GM21529 (cell line): Measurements from ENCODE around the gene TACC3.

Source experiments
- ATAC-seq: cut with Tn5 transposase; IDR thresholded peaks from one replicate; pipeline ENCODE4 v1.9.1; 2021; ENCODE audit not compliant: unreplicated experiment

The TACC3 gene

DNA sequence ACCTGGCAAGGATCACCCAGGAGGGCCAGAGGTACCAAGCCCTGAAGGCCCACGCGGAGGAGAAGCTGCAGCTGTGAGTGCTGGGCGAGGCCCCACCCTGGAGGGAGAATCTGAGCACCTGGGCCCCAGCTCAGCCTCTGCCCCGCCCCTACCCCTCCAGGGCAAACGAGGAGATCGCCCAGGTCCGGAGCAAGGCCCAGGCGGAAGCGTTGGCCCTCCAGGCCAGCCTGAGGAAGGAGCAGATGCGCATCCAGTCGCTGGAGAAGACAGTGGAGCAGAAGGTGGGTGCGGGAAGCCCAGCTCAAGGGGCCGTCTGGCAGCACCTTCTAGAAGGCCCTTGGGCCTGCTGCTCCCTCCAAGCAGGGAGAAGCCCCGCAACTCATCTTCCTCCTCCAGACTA, 23.2 kb downstream of the TACC3 start:
- ATAC-seq, result no peak

DNA sequence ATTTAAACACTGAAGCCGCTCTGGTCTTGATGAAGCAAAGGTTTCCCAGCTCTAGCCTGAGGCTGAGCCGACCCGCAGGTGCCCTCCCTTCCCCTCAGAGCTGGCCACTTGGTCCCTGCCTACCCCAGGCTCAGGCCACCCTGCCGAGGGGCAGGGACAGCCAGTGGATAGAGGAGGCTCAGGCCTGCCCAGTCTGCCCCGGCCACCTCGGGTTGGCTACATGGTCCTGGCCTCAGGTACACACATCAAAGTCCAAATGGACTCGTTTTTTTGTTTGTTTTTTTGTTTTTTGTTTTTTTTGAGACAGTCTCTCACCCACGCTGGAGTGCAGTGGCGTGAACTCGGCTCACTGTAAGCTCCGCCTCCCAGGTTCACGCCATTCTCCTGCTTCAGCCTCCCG, 23.8 kb downstream of the TACC3 start:
- no peak for ATAC-seq

DNA sequence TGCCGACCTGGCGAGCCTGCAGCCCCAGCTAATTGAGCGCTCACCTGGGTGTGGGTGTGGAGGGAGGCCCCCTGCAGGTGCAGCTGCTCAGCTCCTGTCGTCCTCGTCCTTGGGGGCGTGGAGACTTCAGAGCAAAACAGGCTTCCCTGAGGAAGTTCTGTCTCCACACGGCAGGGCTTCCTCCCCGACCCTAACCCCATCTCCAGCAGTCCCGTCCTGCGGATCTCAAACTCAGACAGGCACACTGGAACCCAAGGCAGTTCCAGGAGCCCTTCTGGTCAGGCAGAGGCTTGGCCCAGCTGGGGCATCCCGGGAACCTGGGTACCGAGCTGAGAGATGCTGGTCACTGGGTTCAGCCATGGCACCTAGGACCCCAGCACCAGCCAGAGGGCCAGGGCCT, 24.4 kb downstream of the TACC3 start:
- no peak for ATAC-seq

DNA sequence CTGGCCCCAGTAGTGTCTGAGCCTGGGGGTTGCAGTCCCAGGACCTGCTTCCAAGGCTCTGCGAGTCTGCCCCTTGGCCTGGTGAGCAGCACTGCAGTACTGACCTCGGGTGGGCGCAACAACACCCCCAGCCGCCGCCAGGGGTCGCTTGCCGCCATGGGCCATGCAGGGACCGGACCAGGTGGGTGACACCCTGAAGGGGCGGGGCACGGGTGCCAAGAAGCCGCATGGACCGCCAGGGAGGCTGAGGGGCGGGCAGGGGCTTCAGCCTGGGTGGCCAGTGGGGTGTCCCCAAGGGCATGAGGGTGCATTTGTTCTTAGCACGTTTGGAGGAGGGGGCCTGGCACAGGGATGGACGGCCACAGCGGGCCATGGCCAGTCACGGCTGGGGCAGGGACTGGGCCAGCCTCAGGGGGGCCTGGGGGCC, 25.0 kb downstream of the TACC3 start:
- no peak for ATAC-seq

DNA sequence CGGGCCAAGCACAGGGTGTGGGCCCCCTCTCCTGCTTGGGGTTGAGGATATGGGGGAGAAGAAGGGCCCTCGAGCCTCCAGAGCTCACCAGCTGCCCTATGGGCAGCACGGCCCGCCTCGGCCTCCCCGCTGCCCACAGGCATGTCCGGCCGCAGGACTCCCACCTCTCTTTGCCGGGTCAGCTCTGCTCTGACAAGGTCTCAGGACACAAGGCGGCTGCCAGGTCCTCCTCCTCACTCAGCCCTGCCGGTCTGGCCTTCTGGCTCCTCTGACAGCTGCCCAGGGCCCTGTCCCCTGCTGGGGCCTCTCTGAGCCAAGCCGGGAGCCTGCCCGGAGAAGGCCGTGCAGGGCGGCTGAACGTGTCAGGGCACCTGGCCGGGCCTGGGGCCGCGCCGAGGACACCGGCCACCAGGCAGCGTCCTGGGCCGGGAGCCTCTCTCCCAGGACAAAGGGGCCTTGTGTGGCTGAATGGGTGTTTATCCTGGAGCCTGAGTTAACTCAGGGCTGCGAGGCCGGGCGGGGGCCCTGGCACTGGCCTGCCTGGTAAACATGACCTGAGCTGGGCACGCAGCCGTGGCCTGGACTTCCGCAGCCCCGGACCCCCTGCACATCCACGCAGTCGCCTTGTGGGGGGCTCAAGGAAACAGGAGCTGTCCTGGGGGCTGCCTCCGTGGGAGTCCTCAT, 25.7 kb downstream of the TACC3 start:
- no peak for ATAC-seq

DNA sequence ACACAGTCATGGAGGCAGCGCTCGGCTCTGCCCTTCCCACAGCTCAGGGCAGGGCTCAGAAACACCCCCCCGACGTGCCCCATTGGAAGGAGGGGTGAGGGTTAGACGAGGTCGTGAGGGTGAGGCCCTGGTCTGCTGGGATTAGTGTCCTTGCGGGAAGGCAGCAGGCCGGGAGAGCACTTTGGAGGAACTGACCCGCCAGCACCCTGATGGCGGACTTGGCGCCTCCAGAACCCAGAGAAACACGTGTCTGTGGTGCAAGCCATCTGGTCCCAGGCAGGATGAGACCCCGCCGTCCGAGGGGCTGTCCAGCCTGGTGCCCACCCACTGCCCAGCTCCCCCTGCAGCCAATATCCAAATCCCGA, 26.3 kb downstream of the TACC3 start:
- ATAC-seq, result no peak

DNA sequence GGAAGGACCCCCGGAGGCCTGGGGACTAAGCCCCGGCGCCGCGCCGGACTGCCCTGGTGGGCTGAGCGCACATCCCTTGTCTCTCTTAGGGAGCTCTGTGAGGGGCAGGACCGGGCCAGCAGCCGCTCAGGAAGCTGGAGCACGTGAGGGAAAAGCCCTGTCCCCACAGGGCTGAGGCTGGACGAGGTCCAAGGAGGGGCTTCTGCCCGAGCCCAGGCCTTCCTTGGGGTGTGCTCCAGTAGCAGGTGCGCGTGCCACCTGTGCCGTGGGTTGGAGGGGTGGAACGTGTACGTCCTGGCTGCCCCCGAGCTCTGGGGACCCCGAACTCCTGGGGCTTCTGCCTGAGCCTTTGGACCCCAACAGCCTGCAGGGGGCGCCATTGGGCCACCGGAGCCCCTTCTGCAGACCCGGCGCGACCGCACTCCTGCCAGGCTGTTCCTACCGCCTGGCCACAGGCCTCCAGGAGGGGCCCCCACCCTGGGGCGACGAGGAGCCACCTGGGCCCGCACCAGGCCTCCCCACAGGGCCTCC, 27.2 kb downstream of the TACC3 start:
- no peak for ATAC-seq

DNA sequence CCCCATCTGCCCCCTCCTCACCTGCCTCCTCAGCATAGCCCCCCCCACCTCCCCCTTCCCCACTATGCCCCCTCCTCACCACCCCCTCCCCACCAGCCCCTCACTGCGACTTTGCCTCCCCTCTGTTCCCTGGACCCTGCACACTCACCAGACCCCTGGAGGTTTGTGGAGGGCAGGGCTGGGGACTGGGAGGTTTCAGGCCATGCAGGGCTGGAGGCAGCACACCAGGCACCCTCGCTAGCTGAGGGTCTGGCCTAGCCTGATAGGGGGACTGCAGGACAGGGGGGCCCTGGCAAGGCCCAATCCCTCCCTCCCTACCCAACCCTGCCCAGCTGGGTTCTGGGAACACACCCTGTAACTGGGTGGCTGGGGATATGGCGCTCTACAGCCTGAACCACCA, 28.0 kb downstream of the TACC3 start:
- ATAC-seq, result no peak

DNA sequence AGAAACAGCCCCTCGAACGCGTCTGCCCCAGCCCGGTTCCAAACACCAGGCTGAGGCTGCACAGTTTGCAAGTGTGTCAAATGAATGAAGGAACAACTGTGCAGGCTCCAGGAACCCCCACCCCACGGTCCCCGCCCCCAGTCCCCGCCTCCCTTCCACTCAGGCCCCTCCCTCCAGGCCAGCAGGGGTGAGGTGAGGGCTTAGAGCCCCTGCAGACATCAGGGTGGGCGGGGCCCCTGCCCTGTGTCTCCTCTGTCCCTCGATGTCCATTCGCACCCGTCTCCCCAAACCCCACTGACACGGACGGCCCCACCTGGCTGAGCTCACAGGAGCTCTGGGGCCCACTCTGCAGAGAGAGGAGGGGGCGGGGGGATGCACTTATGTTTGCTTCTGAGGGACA, 28.5 kb downstream of the TACC3 start:
- ATAC-seq, result no peak

DNA sequence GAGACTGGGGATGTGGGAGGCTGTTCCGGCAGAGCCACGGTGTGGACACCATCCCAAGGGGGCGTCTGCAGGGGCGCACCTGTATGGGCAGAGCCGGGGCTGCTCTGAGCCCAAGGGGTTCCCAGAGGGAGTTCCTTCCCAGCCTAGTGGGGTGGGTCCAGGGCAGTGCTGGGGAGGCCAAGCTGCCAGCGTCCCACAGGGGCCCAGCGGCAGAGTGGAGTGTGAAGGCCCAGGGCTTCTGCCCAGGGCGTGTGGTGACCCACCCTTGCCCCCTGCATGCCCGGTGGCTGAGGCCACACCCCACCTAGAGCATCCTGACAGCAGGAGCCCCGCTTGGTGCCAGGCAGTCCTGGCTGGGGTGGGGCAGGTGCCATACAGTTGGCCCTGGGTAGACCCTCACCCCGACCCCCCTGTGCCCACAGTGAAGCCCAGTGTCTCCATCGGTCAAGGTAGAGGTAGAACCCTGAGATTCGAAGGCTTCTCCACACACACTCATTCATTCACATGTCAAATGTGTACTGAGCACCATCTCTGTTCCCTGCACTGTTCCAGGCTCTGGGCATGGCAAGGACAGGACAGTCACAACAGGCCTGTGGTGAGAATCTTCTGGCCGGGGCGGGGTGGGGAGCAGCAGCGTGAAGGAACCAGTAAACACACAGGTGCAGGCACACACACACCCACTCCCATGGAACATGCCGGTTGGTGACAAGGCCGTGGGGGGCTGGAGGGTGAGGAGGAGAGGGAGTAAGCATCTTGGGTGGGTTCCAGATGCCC, 29.2 kb downstream of the TACC3 start:
- ATAC-seq, result no peak

DNA sequence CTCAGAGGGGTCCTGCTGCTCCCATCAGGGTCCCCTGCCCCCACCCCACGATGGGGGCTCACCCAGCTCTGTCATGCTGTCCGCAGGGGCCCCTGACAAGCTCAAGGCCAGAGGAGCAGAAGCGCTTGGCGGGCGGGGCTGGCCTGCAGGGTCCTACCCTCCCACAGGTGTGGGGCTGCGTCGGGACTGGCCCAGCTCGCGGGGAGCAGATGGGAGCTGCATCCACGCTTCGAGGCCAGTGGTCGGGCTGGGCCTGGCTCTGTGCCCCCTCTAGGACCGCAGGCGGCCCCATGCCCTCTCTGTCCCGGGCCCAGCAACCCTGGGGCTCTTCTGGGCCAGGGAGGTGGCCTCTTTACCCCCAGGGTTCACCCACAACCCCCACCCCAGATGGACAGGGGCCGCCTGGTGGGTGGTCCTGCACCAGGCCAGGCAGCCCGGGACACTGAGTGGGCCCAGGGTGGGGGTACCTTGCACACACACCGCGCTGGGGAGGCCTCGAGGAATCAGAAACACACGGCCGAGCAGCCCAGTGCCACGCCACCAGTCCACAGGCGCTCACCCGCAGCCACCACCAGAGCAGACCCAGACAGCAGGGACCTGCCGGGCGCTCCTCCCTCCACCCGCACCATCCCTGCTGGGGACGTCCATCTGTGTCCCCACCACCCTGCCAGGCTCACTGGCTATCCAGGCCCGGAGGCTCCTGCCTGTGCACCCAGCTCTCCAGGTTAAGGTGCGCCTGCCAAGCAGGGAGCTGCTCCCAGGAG, 30.0 kb downstream of the TACC3 start:
- ATAC-seq, result no peak

DNA sequence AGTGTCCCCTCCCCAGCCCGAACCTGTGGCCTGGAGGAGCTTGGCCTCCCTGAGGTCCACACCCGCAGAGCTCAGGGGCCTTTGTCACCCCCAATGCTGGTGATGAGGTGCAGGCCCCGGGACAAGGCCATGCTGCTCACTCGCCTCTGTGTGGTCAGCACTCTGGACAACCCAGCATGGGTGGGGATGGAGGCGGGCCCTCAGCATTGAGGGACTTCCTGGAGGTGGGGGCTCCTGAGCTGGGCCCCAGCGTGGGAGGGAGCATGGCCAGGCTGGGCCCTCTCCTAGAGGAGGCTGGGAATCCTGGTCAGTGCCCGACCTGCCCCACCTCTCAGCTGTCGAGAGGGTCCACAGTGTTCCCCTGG, 30.6 kb downstream of the TACC3 start:
- ATAC-seq, result no peak

DNA sequence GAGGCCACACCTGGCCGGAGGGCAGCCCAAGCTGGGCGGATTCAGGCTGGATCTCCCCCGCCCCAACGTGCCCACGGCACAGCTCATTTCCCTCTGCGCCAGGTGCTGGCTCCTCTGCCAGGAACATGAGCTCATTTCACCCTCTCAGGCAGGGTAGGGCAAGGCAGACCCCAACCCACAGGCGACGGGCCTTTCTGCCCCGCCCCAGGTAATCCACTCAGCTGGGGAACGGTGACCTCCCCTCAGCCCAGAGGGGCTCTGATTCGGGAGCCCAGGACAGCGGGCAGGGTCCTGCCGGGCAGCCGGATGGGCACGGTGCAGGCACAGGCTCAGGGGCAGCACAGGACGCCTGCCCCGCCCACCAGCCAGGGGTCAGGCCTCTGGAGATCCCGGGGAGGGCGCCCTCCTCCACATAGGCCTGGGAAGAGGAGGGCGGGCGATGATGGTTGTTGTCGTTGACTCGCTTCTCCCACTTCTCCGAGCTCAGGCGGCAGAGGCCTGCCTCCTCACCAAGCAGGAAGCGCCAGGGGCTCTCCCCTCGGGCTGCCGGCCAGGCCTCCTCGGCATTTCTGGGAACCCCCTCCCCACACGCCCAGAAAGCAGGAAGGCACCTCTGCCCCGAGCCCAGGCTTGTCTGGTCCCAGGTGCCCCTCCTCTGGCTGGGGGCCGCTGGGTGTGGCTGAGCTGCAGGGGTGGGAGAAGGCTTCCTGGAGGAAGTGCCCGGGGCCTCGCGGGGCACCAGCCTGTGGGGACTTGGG, 31.1 kb downstream of the TACC3 start:
- ATAC-seq, result no peak

DNA sequence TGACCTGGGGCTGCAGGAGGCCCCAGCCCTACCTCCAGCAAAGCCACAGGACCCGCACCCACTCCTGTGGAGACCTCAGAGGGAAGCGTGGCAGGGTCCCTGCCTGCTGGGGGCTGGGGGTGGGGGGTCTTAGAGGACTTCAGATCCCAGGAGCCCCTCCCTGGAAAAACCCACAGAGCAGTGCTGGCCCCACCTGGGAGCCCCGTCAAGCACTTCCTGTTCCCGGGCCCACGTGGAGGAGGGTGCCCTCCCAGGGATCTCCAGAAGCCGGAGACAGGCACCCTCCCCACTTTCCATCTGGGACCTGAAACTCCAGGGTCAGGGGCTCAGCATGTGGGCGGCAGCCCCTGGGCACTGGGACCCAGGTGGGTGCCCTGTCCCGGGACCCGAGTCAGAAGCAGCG, 32.0 kb downstream of the TACC3 start:
- no peak for ATAC-seq

DNA sequence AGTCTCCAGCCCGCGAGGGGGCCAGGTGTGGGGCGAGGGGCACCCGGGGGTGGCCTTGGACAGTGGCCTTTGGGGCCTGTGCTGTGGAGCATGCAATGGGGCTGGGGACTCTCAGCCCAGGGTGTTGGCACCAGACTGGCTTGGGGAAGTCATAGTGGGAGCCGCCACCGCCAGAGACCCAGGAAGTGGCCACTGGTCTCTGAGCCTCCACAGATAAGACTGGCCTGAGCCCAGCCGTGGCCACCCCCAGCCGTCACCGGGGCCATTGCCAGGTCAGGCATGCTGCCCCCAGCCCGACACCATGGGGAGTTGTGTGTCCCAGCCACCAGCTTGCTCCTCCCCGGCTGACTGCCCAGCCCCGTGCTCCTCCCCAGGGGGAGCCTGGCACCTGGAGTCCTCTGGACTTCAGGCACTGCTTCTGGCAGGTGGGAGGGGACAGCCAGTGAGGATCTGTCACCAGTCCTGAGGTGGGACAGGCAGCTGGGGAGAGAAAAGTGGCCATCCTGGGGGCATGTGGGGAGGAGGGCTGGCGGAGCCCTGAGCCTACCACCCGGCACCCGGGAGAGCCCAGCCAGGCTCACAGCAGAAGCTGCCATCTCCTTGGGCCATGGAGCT, 32.5 kb downstream of the TACC3 start:
- no peak for ATAC-seq

DNA sequence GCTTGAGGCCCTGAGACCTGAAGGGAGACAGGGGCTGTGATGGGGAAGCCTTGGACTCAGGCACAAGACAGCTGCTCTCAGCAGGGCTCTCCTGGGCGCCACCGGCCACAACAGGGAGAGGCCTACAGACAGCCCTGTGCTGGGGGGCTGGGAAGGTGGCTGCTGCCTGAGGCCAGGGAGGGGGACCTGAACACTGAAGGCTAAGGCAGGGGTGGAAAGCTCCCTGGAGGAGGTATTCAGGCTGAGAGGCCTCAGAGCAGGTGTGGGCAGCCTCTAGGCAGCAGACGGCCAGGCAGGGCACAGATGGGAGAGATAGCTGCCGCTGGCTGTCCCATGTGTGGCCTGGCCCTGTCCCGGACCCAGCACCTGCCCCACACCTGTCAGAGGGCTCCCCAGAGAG, 33.0 kb downstream of the TACC3 start:
- no peak for ATAC-seq

DNA sequence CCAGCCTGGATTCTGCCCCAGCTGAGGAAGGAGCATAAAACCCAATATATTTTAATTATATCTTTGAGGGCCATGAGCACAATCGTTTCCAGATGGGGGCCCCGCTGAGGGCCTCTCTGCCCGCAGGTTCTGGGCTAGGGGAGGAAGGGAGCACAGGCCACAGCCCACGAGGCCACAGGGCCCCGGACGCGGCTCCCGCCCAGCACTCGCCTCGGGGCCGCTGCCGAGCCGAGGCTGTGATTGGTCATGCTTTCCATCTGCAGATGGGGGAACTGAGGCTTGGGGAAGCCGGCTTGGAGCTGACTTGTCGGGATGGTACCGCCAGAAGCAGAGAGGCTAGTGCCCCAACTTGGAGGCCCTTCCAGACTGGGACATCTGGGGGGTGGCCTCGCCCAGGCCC, 34.0 kb downstream of the TACC3 start:
- ATAC-seq, result no peak

DNA sequence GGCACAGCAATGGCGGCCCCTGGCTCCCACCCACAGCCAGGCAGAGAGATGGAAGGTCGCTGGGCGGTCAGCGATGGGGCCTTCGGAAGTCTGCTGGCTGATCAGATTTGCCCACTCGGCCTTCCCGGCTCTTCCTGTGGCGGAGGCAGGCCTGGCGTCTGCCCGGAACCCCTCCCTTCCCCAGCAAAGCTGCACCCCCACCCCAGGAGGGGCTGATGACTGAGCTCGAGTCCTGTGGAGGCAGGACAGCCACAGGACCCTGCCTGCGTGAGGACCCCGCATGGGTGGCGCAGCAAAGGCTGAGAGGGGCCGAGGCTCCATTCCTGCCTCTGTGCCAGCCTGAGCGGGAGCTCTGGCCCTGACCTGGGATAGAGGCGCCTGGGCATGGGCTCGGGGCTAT, 34.8 kb downstream of the TACC3 start:
- no peak for ATAC-seq

DNA sequence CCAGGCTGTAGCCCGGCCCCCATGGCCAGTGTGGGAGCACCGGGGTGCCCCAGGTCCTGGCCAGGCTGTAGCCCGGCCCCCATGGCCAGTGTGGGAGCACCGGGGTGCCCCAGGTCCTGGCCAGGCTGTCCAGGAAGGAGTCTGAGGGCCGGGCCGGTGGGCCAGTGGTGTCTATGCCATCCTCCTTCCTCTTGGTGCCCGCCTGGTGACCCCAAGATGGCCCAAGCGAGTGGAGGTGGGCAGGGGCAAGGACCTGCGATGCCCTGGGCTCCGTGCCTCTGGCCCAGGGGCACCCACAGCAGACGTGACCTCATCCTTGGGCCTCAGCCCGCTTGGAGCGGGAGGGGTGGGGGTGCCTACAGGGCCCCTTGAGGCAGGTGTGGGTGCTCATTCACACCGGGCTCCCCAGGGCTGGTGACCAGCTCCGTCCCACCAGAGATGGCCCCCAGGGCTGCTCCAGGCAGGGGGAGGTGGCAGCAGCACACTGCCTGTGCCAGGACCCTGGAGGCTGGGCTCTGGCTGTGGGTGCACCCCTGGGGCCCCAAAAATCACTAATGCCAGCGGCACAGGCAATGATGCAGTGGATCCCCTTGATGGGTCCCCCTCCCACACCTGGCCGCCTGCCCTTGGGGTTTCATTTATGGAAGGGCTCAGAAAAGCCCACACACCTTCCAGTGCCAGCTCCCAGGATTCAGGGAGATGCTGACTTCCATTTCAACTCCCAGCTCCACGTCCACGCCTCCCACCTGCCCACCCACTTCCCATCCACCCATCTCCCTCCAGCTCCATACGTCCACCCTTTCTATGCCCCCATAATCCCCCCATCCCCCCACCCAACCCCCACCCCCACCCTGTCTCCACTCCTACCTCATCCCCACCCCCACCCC, 35.8 kb downstream of the TACC3 start:
- no peak for ATAC-seq

DNA sequence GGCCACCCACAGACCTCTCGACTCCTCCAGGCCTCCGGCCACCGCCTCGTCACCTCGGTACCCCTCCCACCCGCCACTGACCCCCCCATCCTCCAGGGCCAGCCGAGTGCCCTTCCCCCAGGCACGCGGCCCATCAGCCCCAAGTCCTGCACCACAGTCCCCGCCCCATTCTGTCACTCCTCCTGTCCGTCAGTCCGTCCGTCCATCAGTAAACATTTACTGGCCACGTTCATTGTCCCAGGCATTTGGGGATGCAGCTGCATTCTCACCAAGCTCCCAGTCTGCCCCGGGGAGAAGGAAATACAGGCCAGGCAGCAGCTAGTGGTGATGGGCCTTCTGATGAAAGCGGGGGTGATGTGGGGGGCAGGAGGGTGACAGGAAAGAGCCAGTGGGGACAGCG, 36.5 kb downstream of the TACC3 start:
- no peak for ATAC-seq
